SK-N-SH (cell line): Measurements from ENCODE around the gene SP2. TPM values are rescaled to one million over a fixed set of nuclear protein-coding genes. Genes with fewer than 3 reads are reported as not detected.

Experiments
- CTCF ChIA-PET: fragments of 300-600, 350-600 bp; formaldehyde crosslinking; extraction: SDS; loops from one replicate; lab custom pipeline; 2021; lab: Yijun Ruan, JAX
- POLR2A ChIA-PET: fragments of 350-600 bp; sonication (Branson Sonifier 250); formaldehyde crosslinking; extraction: SDS; loops from one replicate; lab custom pipeline; 2020; ENCODE audit warnings: antibody characterized with exemption, inconsistent platforms; lab: Yijun Ruan, JAX
- DNase-seq: peaks from one replicate; pipeline ENCODE4 v3.0.0; 2012
- H2AFZ ChIP-seq: fragments of 200-600 bp; sonication (generic); 2 replicates; pipeline ENCODE4 v1.8.1; 2016; ENCODE audit warnings: antibody characterized with exemption, mild to moderate bottlenecking, low read depth
- H3F3A ChIP-seq: fragments of 200-600 bp; sonication (generic); replicated peaks from 2 replicates; pipeline ENCODE3; 2016; ENCODE audit warnings: antibody characterized with exemption, mild to moderate bottlenecking; ENCODE audit not compliant: insufficient read depth
- H3K27ac ChIP-seq, 2 experiments: fragments of 200-500 bp in 1 of 2; fragments of 200-600 bp in 1 of 2; sonication (Bioruptor generic) in 1 of 2; sonication (generic), shearing (Covaris generic) in 1 of 2; 2 replicates each; pipeline versions ENCODE4 v1.5.1 to v1.6.1; 2014 to 2016; ENCODE audit warnings: low read depth in 2 of 2, inconsistent platforms in 1 of 2, low read length in 1 of 2, mild to moderate bottlenecking in 1 of 2, mixed read lengths in 1 of 2
- H3K27me3 ChIP-seq: fragments of 200-600 bp; sonication (generic), shearing (Covaris generic); 2 replicates; pipeline ENCODE4 v1.6.1; 2016; ENCODE audit warnings: mixed run types; ENCODE audit not compliant: insufficient read depth
- H3K36me3 ChIP-seq, 2 experiments: fragments of 200-500 bp in 1 of 2; fragments of 200-600 bp in 1 of 2; sonication (Bioruptor generic) in 1 of 2; sonication (generic) in 1 of 2; replicated peaks in 1 of 2; 2 replicates each; pipeline versions ENCODE3 to v1.5.1; 2014 to 2016; ENCODE audit warnings: low read length in 1 of 2, mild to moderate bottlenecking in 1 of 2; ENCODE audit not compliant: insufficient read depth in 2 of 2, control insufficient read depth in 1 of 2
- H3K4me1 ChIP-seq, 2 experiments: fragments of 200-500 bp in 1 of 2; fragments of 200-600 bp in 1 of 2; sonication (Bioruptor generic) in 1 of 2; sonication (generic), shearing (Covaris generic) in 1 of 2; 2 replicates each; pipeline versions ENCODE4 v1.5.1 to v1.6.1; 2014 to 2016; ENCODE audit warnings: low read depth in 1 of 2, low read length in 1 of 2, mixed run types in 1 of 2; ENCODE audit not compliant: insufficient read depth in 2 of 2, control insufficient read depth in 1 of 2
- H3K4me2 ChIP-seq: fragments of 200-600 bp; sonication (generic), shearing (Covaris generic); 2 replicates; pipeline ENCODE4 v1.6.1; 2017; ENCODE audit warnings: mixed run types
- H3K4me3 ChIP-seq, 2 experiments: fragments of 200-500 bp in 1 of 2; fragments of 200-600 bp in 1 of 2; sonication (Bioruptor generic) in 1 of 2; sonication (generic), shearing (Covaris generic) in 1 of 2; 2 replicates each; pipeline versions ENCODE4 v1.5.1 to v1.8.1; 2014 to 2016; ENCODE audit warnings: low read depth in 2 of 2, inconsistent platforms in 1 of 2, low read length in 1 of 2, mild to moderate bottlenecking in 1 of 2, mixed read lengths in 1 of 2, moderate library complexity in 1 of 2
- H3K79me2 ChIP-seq: fragments of 200-600 bp; sonication (generic); 2 replicates; pipeline ENCODE4 v1.8.1; 2017; ENCODE audit warnings: mild to moderate bottlenecking; ENCODE audit not compliant: insufficient read depth
- H3K9ac ChIP-seq: fragments of 200-600 bp; sonication (generic); 2 replicates; pipeline ENCODE4 v1.6.1; 2017; ENCODE audit warnings: mixed run types
- H3K9me2 ChIP-seq: fragments of 200-600 bp; sonication (generic); 2 replicates; pipeline ENCODE4 v1.6.1; 2017; ENCODE audit warnings: mixed run types
- H3K9me3 ChIP-seq: fragments of 200-600 bp; sonication (generic); 2 replicates; pipeline ENCODE4 v1.6.1; 2017; ENCODE audit warnings: mixed run types, mild to moderate bottlenecking, moderate library complexity
- H4K20me1 ChIP-seq: fragments of 200-600 bp; sonication (generic); 2 replicates; pipeline ENCODE4 v1.6.1; 2017; ENCODE audit warnings: mild to moderate bottlenecking, mixed run types; ENCODE audit not compliant: insufficient read depth
- CHD2 ChIP-seq: fragments of 150-350 bp; IDR thresholded peaks from 2 replicates; pipeline ENCODE4 v1.6.1; 2018; ENCODE audit warnings: low read length; ENCODE audit not compliant: partially characterized antibody
- ELF1 ChIP-seq: IDR thresholded peaks from 2 replicates; pipeline ENCODE4 v1.4.0; 2012
- FOXJ3 ChIP-seq: sonication (generic); formaldehyde crosslinking; IDR thresholded peaks from 2 replicates; pipeline ENCODE4 v1.5.1; 2020; ENCODE audit warnings: mild to moderate bottlenecking, missing genetic modification reagents
- JUND ChIP-seq: IDR thresholded peaks from 2 replicates; pipeline ENCODE4 v1.4.0; 2012
- NFIC ChIP-seq: IDR thresholded peaks from 2 replicates; pipeline ENCODE4 v1.4.0; 2012; ENCODE audit warnings: borderline replicate concordance
- NRF1 ChIP-seq: IDR thresholded peaks from 2 replicates; pipeline ENCODE4 v1.6.1; 2012; ENCODE audit warnings: low read depth, mild to moderate bottlenecking, low read length
- POLR2AphosphoS5 ChIP-seq: IDR thresholded peaks from 2 replicates; pipeline ENCODE4 v1.6.1; 2012; ENCODE audit warnings: low read depth, low read length
- RCOR1 ChIP-seq: fragments of 150-350 bp; IDR thresholded peaks from 2 replicates; pipeline ENCODE4 v1.6.1; 2017; ENCODE audit warnings: antibody characterized with exemption, low read length
- RXRA ChIP-seq: IDR thresholded peaks from 2 replicates; pipeline ENCODE4 v1.4.0; 2012; ENCODE audit warnings: low read depth, mild to moderate bottlenecking, borderline replicate concordance
- SIN3A ChIP-seq: IDR thresholded peaks from 2 replicates; pipeline ENCODE4 v1.6.1; 2012; ENCODE audit warnings: low read depth, mild to moderate bottlenecking, low read length, moderate library complexity, borderline replicate concordance
- SMC3 ChIP-seq: IDR thresholded peaks from 2 replicates; pipeline ENCODE4 v1.6.1; 2012; ENCODE audit warnings: low read depth, low read length, improper control_type of control experiment
- TCF12 ChIP-seq: IDR thresholded peaks from 2 replicates; pipeline ENCODE4 v1.4.0; 2012
- YY1 ChIP-seq: IDR thresholded peaks from 2 replicates; pipeline ENCODE4 v1.4.0; 2012; ENCODE audit warnings: low read depth, mild to moderate bottlenecking
- WGBS: methylation state at CpG from one replicate; pipeline ENCODE4 v1.1.6; 2017; ENCODE audit warnings: low lambda C conversion rate; 5-methylcytosine and 5-hydroxymethylcytosine counted together
- polyA plus RNA-seq, 3 experiments: library from polyadenylated mRNA; depleted of rRNA; stranded (reverse); fragments of >200 nt; gene quantifications; 2 replicates each; pipeline ENCODE4 v1.2.3, GENCODE V29; 2012
- TF ChIP-seq, protein P1 (sequence below): IDR thresholded peaks from 2 replicates; pipeline ENCODE4; 2012
- TF ChIP-seq, protein P2 (sequence below): IDR thresholded peaks from 2 replicates; pipeline ENCODE4 v1.6.1; 2012; ENCODE audit warnings: mild to moderate bottlenecking, low read depth, low read length, moderate library complexity
- TF ChIP-seq, protein P3 (sequence below): IDR thresholded peaks from 2 replicates; pipeline ENCODE4 v1.4.0; 2012; ENCODE audit warnings: low read depth, borderline replicate concordance
- TF ChIP-seq, protein P4 (sequence below): fragments of 200-600 bp; sonication (generic); IDR thresholded peaks from 2 replicates; pipeline ENCODE4 v1.6.1; 2017; ENCODE audit warnings: antibody characterized with exemption, mild to moderate bottlenecking, moderate library complexity
- TF ChIP-seq, protein P5 (sequence below): IDR thresholded peaks from 2 replicates; pipeline ENCODE4 v1.4.0; 2012; ENCODE audit warnings: low read depth, borderline replicate concordance

SP2 gene
- polyA plus RNA-seq, 1 of the 3 experiments (the other 2 are of a cell fraction), result 16.7 TPM

DNA sequence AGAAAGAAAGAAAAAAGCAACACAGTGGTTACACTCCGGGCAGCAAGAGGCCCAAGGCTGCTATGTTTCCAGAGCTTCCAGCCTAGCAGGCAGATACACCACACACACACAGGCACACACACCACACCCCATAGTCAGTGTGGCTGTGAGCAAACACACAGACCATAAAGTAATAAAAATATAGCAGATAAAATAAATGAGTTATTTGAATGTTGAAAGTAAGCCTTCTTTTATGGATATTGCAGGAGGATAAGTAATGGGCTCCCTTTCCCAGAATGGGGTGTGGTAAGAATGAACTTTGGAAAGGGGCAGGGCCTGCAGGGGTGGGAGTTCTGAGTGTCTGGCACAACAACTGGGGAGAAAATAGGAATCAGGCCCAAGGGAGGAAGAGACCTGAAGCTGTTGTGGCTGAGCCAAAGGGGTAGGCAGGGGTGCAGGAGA lies 70.1 kb downstream of the SP2 start:
- DNase-seq, result no peak
- no peaks in the 10 kb centered on the region for H3K36me3 ChIP-seq
- TF ChIP-seq FOXJ3 (CRISPR knock-in tag) (no peak), JUND (no peak), RCOR1 (no peak)
- TF ChIP-seq, all 33 proteins: peak for 0
- no peak overlapping the region for H3K4me2 ChIP-seq
- no peak overlapping the region for H3K9ac ChIP-seq
- CTCF ChIA-PET, result interaction anchor here (1.5 to 41.8 kb wide), 4 partner anchors 13 to 52 kb away, joined by 7 to 1752 read pairs (median 614); partner anchors contain the start of genes PNPO and PRR15L
- H3K4me1 ChIP-seq, result peaks cover 6 to 13% of the 10 kb centered on the region in 2 experiments; a peak in 2 of 4 replicates
- no peaks in the 10 kb centered on the region for H3K27me3 ChIP-seq
- H3K27ac ChIP-seq, result no peak overlapping the region
- whole genome bisulfite sequencing, result 75% methylated on average over 1 of the region's 1 CpG
- H3K9me3 ChIP-seq, result no peaks in the 10 kb centered on the region
- H3K9me2 ChIP-seq, result no peaks in the 10 kb centered on the region
- POLR2A ChIA-PET, result no interaction called here
- no peak overlapping the region for H2AFZ ChIP-seq
- H3K79me2 ChIP-seq, result peaks cover 1% of the 10 kb centered on the region
- no peak overlapping the region for H3K4me3 ChIP-seq
- no peaks in the 10 kb centered on the region for H4K20me1 ChIP-seq
- peaks cover 10% of the 10 kb centered on the region for H3F3A ChIP-seq

GRCh38 chr17:47967607-47968252 lies 71.7 kb downstream of the SP2 start:
- Histone ChIP-seq H3K9me3 (no peaks in the 10 kb centered on the region), H3K9me2 (no peaks in the 10 kb centered on the region), H3K27me3 (no peaks in the 10 kb centered on the region), H3K9ac (no peak overlapping the region), H3K27ac (peak overlapping the region in 1 of 2 experiments; percentile 66; a peak in 2 of 4 replicates), H3K4me3 (no peak overlapping the region), H3F3A (peaks cover 10% of the 10 kb centered on the region), H3K4me1 (peaks cover 19 to 23% of the 10 kb centered on the region in 2 experiments; a peak in 3 of 4 replicates), H3K79me2 (peaks cover 18% of the 10 kb centered on the region), H2AFZ (peak overlapping the region; percentile 75), H3K36me3 (peaks cover 0 to under 1% of the 10 kb centered on the region in 2 experiments), H3K4me2 (no peak overlapping the region), H4K20me1 (no peaks in the 10 kb centered on the region)
- ChIA-PET CTCF (interaction anchor here (1.4 to 41.8 kb wide), 4 partner anchors 11 to 124 kb away, joined by 4 to 1752 read pairs (median 614); partner anchors contain the start of genes PNPO and PRR15L), POLR2A (interaction anchor here (1.1 kb wide), 1 partner anchor 10 kb away, joined by 4 read pairs; the partner anchor contains the start of gene PRR15L)
- WGBS, result 72% methylated on average over 3 of the region's 5 CpGs
- DNase-seq, result no peak
- TF ChIP-seq, protein P1, sequence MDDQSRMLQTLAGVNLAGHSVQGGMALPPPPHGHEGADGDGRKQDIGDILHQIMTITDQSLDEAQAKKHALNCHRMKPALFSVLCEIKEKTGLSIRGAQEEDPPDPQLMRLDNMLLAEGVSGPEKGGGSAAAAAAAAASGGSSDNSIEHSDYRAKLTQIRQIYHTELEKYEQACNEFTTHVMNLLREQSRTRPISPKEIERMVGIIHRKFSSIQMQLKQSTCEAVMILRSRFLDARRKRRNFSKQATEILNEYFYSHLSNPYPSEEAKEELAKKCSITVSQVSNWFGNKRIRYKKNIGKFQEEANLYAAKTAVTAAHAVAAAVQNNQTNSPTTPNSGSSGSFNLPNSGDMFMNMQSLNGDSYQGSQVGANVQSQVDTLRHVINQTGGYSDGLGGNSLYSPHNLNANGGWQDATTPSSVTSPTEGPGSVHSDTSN, result no peak
- TF ChIP-seq POLR2AphosphoS5 (peak; percentile 19; the same call in 1 of the 2 replicates), SIN3A (no peak), TCF12 (peak; percentile 66; the same call in 1 of the 2 replicates), SMC3 (no peak), RXRA (no peak), YY1 (0 out of 2 replicates have a peak, but pooled peaks have one; percentile 42), NRF1 (no peak), ELF1 (no peak), CHD2 (no peak), NFIC (no peak)
- TF ChIP-seq, protein P2, sequence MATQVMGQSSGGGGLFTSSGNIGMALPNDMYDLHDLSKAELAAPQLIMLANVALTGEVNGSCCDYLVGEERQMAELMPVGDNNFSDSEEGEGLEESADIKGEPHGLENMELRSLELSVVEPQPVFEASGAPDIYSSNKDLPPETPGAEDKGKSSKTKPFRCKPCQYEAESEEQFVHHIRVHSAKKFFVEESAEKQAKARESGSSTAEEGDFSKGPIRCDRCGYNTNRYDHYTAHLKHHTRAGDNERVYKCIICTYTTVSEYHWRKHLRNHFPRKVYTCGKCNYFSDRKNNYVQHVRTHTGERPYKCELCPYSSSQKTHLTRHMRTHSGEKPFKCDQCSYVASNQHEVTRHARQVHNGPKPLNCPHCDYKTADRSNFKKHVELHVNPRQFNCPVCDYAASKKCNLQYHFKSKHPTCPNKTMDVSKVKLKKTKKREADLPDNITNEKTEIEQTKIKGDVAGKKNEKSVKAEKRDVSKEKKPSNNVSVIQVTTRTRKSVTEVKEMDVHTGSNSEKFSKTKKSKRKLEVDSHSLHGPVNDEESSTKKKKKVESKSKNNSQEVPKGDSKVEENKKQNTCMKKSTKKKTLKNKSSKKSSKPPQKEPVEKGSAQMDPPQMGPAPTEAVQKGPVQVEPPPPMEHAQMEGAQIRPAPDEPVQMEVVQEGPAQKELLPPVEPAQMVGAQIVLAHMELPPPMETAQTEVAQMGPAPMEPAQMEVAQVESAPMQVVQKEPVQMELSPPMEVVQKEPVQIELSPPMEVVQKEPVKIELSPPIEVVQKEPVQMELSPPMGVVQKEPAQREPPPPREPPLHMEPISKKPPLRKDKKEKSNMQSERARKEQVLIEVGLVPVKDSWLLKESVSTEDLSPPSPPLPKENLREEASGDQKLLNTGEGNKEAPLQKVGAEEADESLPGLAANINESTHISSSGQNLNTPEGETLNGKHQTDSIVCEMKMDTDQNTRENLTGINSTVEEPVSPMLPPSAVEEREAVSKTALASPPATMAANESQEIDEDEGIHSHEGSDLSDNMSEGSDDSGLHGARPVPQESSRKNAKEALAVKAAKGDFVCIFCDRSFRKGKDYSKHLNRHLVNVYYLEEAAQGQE, result no peak
- TF ChIP-seq, protein P3, sequence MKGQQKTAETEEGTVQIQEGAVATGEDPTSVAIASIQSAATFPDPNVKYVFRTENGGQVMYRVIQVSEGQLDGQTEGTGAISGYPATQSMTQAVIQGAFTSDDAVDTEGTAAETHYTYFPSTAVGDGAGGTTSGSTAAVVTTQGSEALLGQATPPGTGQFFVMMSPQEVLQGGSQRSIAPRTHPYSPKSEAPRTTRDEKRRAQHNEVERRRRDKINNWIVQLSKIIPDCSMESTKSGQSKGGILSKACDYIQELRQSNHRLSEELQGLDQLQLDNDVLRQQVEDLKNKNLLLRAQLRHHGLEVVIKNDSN, result no peak
- TF ChIP-seq, protein P4, sequence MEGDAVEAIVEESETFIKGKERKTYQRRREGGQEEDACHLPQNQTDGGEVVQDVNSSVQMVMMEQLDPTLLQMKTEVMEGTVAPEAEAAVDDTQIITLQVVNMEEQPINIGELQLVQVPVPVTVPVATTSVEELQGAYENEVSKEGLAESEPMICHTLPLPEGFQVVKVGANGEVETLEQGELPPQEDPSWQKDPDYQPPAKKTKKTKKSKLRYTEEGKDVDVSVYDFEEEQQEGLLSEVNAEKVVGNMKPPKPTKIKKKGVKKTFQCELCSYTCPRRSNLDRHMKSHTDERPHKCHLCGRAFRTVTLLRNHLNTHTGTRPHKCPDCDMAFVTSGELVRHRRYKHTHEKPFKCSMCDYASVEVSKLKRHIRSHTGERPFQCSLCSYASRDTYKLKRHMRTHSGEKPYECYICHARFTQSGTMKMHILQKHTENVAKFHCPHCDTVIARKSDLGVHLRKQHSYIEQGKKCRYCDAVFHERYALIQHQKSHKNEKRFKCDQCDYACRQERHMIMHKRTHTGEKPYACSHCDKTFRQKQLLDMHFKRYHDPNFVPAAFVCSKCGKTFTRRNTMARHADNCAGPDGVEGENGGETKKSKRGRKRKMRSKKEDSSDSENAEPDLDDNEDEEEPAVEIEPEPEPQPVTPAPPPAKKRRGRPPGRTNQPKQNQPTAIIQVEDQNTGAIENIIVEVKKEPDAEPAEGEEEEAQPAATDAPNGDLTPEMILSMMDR, result no peak
- TF ChIP-seq, protein P5, sequence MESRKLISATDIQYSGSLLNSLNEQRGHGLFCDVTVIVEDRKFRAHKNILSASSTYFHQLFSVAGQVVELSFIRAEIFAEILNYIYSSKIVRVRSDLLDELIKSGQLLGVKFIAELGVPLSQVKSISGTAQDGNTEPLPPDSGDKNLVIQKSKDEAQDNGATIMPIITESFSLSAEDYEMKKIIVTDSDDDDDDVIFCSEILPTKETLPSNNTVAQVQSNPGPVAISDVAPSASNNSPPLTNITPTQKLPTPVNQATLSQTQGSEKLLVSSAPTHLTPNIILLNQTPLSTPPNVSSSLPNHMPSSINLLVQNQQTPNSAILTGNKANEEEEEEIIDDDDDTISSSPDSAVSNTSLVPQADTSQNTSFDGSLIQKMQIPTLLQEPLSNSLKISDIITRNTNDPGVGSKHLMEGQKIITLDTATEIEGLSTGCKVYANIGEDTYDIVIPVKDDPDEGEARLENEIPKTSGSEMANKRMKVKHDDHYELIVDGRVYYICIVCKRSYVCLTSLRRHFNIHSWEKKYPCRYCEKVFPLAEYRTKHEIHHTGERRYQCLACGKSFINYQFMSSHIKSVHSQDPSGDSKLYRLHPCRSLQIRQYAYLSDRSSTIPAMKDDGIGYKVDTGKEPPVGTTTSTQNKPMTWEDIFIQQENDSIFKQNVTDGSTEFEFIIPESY, result no peak
